Activated CD4-positive, CD25-positive, alpha-beta regulatory T cell (primary cell): Measurements from ENCODE around the gene PIGO.

ENCODE experiments used
- DNase-seq, 4 experiments: peaks; one replicate each; lab custom pipeline; 2025; lab: John Stamatoyannopoulos, UW

PIGO gene

DNA sequence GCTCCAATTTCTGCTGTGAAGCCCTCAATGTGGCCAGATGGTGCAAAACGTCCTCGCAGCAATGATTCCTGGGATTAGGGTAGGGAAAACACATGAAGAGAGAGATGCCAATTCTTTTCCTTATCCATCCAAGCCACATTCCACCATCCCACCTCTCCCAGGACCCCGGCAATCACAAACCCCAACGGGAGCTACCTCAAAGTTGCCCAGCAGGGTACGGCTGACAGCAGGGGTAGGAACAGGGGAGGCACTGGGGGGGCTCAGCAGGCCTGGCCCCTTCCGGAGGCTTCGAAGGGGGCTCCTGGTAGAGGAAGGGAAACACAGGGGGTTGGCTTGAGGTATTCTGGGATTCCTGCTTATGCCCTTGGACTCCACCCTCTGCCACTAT is 9.9 kb upstream of the PIGO start:
- DNase-seq, result no peak

DNA sequence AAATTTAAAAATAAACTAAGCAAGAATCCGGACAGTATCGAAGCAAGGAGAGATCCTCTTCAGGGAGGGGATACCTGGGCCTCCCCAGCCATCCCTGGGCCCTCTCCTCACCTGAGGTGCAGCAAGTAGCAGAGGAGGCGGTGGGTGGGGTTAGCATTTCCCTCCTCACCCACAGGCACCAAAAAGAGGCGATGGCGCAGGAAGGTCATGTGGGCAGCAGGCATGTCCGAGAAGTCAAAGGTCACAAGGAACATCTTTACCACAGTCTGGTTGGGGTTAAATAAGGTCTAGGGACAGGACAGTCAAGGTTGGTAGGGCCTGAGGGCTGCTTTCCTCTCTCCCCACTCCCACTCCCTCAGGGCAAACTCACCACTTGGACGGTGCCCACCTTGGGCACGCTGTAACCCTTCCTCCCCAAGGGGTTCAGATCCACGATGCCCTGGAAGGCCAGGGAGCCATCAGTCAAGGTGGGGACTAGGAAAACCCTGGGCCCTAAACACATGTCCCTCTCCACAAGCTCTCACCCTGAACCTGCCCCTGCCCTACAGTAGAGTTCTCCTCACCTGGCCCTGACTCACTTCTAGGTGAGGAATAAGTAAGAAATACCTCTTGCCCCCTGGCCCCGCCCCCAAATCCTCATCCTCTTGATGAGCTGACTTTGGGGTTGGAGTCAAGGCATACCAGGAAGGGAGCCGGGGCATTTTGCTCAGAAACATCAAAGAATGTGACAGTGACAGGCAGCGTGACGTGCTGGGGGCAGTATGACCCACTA is 9.4 kb upstream of the PIGO start:
- DNase-seq, result no peak

DNA sequence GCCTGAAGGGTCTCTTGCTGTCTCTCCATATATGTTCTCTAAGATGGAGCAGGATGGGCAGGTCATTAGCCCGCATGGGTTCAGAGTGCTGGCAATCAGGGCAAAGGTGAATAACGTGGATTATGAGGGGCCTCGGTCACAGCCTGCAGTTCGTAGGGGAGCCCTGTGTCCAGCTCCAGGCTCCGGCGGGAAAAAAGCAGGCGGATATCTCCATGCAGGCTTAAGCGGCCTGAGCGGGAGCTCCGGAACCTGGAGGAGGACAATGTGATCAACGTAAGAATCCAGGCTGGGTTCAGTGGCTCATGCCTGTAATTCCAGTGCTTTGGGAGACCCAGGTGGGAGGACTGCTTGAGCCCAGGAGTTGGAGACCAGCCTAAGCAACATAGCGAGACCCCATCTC is 8.7 kb upstream of the PIGO start:
- DNase-seq, result no peak

DNA sequence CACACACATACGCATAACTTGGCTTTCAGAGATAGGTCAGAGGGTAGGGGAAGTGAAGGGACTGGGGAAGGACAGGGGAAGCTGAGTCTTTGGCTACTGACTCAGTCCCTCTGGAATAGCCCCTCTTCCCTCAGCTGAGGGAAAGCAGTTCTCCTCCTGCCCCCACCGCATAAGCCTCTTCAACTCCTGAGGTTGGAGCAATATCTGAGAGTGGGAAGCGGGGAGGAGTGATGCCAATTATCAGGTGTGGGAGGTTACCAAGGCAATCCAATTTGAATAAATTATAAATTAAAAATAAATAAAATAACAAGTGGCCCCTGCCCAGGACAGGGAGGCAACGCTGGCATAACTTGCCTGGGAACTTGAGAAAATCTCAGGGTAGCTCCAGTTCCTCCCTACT is 8.2 kb upstream of the PIGO start:
- DNase-seq, result no peak

DNA sequence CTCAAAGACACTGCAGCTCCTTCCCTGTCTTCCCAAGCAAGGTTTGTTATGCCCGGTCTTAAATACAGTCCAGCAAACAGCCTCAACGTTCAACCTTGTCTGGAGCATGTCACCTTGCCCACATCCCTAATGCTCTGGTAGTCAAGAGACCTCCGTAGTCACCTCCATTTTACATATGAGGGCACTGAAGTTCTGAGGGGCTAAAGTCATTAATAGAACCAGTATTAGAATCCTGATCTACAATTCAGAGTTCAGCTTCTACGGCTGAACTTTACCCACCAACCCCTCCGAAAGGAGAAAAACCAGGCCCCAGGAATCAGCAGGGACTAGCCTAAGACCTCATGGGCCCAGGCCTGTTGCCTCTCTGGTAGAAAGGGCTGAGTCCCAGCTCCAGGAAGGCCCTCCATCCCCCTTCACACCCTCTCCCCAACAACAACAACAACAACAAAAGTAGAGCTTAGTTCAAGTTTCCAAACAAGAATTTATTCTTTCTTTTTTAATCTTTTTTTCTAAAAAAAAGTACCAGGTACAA is 7.3 kb upstream of the PIGO start:
- DNase-seq, result no peak

DNA sequence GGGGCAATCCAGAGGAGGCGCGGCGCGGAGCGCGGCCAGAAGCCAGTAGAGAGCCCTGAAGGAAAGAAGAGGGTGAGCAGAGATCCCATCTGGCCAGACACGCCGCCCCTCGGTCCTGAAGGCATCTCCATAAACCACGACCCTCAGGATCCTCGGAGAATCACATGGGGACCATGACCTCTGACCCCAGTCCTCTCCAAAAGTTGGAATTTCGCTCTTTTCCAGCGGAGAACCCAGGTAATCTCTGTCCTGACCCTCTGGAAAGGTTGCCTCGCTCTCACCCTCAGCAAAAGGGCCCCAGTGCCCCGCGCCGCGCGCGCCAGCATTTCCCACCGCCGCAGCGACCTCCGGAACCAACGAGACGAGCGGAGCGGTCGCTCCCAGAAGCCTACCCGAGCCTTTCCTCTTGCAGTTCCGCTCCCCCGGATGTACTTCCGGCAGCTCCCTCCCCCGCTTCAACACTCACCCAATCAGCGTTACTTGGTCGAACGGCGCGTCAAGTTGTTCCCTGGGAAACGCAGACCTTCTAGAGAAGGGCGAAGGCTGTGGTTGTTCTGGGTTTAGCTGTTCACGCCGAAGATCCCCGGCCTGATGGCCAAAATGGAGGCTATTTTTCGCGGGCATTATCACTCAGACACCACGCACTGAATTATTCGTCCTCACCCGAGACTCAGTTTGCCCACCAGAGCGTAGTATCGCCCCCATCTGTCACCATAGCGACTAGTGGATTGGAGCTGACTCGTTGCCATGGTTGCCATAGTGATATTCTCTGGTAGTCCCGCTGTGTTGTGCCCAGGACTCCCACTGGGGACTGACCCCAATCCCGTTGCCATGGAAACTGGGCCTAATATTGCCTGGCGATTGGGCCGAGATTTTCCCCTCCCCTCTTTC is 6.6 kb upstream of the PIGO start, which contains the start of gene STOML2:
STOML2 (minus strand) TSS at position 363 of the 891 bp plus-strand sequence; CDS start at position 326, 37 bp downstream.
- peak; percentile 81 to 83 (median 82) for DNase-seq

DNA sequence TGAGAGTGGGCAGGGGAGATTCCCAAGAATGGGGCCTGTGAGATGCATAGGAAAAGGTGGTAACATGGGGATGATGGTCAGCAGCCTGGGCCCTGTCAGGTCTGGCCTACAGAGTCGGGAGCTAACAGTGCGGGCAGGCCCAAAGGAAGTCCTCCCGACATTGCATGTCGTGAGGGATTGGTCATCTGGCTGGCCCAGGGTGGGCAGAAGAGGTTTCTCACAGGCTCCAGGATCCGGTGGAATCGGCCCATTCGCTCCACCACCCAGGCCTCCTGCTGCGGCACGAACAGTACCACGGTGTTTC is 6.0 kb upstream of the PIGO start:
- DNase-seq, result no peak

DNA sequence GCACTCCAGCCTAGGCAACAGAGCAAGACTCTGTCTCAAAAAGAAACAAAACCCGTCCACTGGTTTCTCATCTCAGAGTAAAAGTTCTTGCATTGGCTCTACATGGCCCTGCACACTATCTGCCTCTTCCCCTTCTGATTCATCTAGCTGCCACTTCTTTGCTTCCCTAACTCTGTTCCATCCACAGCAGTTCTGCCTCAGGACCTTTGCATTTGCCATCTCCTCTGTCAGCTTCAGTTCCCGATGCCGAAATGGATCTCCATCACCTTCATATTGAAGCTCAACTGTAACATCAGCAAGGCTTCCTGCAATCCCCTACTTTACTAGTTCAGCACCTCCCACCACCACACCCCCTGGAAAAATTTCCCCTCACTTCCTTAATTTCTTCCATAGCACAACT is 1.2 kb upstream of the PIGO start:
- no peak for DNase-seq

DNA sequence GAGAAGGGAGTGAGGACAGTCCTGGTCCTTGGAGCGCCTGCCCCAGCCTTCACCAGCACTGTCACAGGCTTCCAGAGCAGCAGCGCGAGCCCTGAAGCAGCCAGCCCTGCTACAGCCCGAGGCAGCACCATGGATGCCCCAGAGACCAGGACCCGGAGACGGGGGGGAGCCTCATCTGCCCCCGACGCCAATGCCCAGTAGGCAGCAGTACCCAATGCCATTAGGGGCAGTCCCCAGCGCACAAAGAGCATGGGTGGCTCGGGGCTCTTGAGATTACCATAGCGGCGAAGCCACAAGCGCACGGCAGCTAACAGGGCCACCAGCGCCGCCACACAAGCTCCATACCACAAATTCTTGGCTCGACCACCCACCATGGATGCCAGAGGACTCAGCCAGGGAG is 4.9 kb downstream of the PIGO start:
- DNase-seq, result no peak

DNA sequence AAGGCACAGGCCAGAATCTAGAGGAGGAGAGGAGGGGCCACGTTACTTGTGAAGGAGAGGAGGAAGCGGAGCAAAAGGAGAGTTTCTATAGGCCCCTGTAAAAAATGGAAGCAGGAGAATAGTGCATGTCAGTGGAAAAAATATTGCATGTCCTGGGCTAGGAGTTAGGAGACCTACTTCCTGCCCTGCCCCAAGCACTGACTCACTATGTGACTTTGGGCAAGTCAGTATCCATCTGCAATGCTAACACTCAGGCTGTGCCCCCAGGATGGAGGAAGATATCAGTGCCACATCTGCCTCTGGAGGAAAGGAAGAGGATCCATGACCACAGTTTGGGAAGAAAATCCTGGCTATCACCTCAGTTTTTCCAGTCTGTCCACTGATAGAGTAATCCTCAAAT is 7.0 kb downstream of the PIGO start:
- DNase-seq, result no peak

DNA sequence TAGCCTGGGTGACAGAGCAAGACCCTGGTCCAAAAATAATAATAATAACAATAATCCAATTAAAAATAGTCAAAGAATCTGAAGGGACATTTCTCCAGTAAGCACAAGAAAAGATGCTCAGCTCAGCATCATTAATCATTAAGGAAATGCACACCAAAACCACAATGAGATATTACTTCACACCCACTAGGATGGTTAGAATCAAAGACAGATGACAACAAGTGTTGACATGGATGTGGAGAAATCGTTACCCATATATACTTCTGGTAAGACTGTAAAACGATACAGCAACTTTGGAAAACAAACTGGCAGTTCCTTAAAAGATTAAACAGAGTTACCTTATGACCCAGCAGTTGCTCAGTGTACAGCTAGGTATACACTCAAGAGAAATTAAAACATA is 11.3 kb downstream of the PIGO start:
- no peak for DNase-seq

DNA sequence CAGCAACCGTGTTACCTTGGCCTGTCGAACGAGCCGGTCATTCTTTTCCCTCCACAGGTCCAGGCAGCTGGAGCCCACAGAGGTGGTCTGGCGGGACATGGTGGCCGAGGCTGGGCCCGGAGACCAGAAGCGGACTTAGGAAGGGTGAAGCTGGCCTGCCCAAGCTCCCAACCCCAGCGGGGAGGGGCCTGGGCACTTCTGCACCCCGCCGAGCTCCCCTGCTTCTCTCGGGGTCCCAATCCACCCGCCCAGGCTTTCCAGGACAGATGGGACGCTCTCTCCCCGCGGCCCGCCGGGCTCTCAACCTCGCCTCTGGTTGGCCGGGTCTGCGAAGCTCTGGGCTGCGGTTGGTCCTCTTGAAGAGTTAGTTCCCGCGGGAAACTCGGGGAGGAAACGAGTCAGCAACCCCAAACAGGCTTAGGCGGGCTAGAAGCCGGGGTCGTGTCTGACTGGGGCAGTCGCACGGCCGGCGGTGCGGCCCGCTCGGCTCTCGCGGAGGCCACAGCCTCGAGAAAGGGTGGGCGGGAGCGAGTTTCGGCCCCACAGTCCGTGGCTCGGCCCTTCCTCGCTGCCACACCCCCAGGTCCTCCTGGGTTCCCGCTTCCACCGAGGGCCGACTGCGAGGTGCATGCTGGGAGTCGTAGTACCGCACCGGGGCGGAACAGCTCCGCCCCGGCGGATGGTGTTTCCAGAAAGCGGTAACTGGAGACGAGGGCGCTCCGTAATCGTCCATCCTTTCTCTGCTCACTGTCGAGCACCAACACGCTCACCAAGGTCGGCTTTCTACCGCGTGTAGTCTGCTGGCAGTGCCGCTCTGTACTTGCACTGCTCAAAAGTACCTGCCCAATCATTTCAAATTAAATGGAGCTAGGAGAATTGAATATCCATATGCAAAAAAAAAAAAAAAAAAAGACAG is 16.7 kb downstream of the PIGO start, which contains the start of gene FANCG:
FANCG (minus strand) TSS at position 517 of the 916 bp plus-strand sequence; CDS start at position 99, 418 bp downstream.
- DNase-seq, result peak; percentile 49 to 66 (median 60)

DNA sequence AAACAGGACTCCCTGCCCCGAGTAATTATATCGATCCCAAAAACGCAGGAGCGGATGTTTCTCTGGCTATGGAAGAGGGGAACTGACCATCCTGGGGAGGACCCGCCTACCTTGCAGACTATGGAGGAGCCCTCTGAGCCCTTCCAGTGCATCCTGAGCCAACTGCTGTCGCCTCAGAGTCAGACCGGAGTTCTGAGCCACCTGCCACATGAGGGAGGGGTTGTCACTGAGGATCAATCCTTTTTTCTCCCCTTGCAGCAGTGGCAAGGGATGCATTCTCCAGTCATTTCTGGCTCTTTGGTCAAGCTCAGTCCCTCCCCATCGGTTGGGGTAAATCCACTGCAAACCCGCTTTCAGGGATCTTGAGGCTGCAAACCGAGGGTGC is 17.4 kb downstream of the PIGO start:
- no peak for DNase-seq

DNA sequence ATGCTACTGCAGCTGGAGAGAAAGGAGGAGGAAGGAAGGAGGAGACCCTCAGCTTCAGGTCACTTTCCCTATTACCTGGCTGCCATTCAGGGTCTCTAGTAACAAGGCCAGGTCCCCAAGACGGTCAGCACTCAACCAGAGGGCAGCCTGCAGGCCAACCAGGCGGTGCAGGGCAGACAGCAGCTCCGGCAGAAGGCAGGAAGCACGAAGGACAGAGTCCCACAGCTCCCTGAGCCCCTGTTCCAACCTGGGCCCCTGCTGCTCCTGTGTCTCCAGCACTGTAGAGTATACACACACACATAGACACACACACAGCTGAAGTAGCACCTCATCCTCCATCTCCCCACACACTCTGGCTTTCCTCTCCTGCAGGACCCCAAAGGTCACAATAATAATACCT is 18.3 kb downstream of the PIGO start:
- no peak for DNase-seq

DNA sequence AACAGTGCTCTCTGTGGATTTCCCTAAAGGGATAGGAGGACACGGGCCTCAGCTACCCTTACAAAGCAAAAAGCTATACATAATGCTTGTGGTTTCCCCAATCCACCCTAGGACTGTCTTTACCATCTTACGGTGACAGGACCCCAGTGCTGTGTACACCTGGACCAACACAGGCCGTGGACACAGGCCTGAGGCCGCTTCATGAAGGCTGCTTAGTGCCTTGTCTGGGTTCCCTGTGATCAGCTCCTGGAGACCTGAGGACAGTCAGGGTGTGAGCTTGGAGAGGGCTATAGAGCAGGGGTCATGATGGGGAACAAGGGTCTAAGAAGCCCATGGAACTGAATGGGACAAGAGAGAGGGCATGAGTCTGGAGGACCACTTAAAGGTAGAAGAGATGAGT is 19.5 kb downstream of the PIGO start:
- DNase-seq, result no peak

DNA sequence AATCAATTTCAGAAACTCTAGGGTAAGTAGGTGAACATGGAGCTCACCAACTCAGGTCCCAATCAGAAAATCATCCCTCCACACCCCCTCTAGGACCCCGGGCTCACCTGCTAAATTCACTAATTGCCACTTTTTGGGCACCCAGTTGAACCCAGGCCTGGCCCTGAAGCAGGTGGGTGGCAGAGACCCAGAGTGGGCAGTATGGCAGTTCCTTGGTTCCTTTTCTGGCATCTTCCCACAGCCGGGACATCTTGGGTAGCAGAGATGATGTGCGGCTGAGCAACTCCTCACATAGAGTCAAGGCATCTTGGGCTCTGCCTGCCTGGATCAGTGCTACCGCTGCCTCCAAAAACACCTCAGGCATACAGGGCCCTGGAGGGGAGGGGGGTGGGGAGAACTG is 21.0 kb downstream of the PIGO start:
- DNase-seq, result no peak

DNA sequence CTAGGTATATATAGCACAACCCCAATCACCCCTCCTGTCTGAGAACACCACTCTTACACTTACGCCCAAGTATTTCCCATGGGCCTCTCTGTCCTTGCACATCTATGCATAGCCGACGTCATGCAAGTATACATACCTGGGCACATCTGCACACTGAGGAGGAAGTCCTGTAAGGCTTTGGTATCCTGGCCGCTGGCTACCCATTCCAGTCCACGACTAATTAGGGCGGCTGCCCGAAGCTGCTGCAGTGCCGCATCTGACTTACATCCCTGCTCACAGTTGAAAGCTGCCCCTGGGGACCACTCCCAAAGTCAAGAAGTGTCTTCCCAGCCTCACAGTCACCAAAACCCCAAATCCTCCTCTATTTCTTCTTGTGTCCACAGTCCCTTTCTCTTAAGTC is 21.6 kb downstream of the PIGO start:
- DNase-seq, result no peak

DNA sequence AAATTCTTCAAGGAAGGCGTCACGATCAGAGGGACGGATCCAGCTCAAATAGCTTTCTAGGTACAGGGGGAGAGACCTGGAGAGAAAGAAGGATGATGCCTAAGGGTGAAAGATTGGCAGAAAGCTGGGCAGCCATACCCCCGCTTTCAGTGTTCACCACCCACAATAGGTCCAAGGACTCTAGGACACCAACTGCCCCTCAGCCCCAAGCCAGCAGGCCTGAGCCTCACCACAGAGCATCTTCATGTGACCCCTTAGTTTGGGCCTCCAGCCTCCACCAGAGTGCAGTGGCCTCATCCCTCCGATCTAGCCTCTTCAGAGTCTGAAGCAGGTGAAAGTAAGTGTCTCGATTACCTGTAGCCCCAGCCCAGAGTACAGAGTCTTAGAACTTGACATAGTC is 22.2 kb downstream of the PIGO start:
- DNase-seq, result no peak

DNA sequence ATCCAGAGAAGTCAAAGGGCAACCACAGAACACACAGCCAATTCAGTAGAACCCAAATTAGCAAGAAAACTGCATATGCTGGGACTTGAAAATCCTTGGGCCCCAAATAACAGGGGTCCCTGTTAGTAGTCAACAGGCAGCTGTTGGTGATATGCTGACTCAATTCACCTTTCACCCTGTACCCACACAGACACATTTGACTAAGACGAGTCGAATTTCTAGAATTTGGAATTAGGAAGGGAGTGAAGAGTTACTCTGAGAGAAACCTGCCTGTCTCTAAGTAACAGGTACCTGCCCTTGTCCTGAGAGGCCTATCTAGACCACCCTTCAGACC is 23.1 kb downstream of the PIGO start:
- DNase-seq, result no peak

DNA sequence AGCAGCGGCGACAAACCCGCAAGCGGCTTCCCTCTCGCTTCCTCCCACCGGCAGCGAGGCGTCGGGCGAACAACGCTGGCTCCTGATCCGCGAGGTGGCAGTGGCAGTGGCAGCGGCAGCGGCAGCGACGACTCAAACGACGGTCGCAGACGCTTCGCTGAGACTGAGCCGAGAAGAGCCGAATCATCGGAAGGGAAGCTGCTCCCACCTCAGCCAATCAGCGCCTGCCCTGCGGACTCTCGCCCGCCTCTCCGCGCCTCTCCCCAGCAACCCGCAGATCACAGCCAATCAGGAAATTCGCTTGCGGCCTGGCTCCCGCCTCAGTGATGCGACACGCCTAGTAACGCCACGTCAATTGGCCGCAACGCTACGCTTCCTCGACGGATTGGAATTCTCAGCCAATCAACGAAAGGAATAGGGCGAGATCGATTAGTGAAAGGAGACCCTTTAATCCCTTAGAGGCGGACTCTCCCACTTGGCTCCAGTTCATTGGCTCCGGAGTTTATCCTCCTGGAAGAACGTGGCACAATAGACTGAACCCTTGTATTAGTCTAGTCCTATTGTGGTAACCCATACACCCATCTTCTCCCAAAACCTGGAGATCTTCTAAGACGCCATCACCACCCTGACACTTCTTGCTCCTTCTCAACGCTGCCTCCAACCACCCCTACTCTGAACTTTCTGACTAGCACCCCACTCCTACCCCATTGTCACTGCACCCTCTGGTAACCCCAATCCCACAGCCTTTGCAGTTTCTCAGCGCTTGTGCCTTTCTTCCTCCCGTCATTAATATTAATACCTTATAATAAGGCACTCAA is 23.7 kb downstream of the PIGO start, which contains the start of gene VCP:
VCP (minus strand) TSS at position 165 of the 818 bp plus-strand sequence. CDS start 272 bp downstream, outside the sequence.
- peak; percentile 83 to 92 (median 88) for DNase-seq
